GM23338 (cell line): ENCODE results near the gene IFRD1.

ENCODE experiments used
- CREB1 ChIP-seq: fragments of 250-450 bp; sonication (Bioruptor Pico); IDR thresholded peaks from 2 replicates; pipeline ENCODE4 v1.5.0; 2020; ENCODE audit warnings: low read depth, mild to moderate bottlenecking, moderate library complexity
- EZH2 ChIP-seq: fragments of 200-600 bp; sonication (generic); IDR thresholded peaks from one replicate; pipeline ENCODE4 v1.8.0; 2017; ENCODE audit warnings: antibody characterized with exemption, mild to moderate bottlenecking, low read depth; ENCODE audit not compliant: unreplicated experiment
- EZH2phosphoT487 ChIP-seq: fragments of 200-600 bp; sonication (generic); IDR thresholded peaks from one replicate; pipeline ENCODE4 v1.8.1; 2018; ENCODE audit warnings: antibody characterized with exemption; ENCODE audit not compliant: unreplicated experiment
- NANOG ChIP-seq: IDR thresholded peaks from 2 replicates; pipeline ENCODE4 v1.6.1; 2016; ENCODE audit warnings: antibody characterized with exemption, borderline replicate concordance
- POLR2AphosphoS5 ChIP-seq: IDR thresholded peaks from 2 replicates; pipeline ENCODE4 v1.6.1; 2016; ENCODE audit warnings: antibody characterized with exemption, low read depth
- STAT1 ChIP-seq: IDR thresholded peaks from one replicate; pipeline ENCODE4 v1.6.1; 2016; ENCODE audit warnings: antibody characterized with exemption; ENCODE audit not compliant: unreplicated experiment
- TF ChIP-seq, protein P1 (sequence below), 2 experiments: fragments of 200-600 bp in 1 of 2; sonication (generic) in 1 of 2; conservative IDR thresholded peaks; 2 replicates each; pipeline versions ENCODE4 v1.5.1 to v1.6.1; 2016 to 2017; ENCODE audit warnings: antibody characterized with exemption in 2 of 2, low read depth in 2 of 2, mild to moderate bottlenecking in 2 of 2, moderate library complexity in 1 of 2
- TF ChIP-seq, protein P2 (sequence below): IDR thresholded peaks from one replicate; pipeline ENCODE4 v1.6.1; 2018; ENCODE audit warnings: antibody characterized with exemption; ENCODE audit not compliant: unreplicated experiment

DNA sequence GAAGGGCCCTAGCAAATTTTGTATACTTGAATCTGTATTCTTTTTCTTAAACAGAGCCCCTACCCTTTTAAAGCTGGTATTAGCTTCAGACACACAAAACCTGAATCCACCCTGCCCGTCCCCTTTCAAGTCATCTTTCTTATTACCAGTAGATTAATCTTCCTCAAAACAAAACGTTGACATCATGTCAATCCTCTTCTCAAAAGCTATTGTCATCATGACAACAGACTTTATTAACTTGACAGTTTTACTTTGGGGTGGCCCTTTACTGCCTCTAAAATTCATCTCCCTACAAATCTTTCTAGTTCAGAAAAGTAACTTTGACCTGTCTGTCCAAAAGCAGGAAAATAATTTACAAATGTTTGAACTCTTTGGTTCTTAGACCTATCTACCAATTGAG, 21.5 kb upstream of the IFRD1 start:
- TF ChIP-seq, protein P1, sequence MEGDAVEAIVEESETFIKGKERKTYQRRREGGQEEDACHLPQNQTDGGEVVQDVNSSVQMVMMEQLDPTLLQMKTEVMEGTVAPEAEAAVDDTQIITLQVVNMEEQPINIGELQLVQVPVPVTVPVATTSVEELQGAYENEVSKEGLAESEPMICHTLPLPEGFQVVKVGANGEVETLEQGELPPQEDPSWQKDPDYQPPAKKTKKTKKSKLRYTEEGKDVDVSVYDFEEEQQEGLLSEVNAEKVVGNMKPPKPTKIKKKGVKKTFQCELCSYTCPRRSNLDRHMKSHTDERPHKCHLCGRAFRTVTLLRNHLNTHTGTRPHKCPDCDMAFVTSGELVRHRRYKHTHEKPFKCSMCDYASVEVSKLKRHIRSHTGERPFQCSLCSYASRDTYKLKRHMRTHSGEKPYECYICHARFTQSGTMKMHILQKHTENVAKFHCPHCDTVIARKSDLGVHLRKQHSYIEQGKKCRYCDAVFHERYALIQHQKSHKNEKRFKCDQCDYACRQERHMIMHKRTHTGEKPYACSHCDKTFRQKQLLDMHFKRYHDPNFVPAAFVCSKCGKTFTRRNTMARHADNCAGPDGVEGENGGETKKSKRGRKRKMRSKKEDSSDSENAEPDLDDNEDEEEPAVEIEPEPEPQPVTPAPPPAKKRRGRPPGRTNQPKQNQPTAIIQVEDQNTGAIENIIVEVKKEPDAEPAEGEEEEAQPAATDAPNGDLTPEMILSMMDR (conservative IDR thresholded peaks at IDR 0.05; ENCODE audit: low read depth in 2 of 2): no peak
- TF ChIP-seq CREB1 (CRISPR knock-in tag) (no peak), EZH2phosphoT487 (no peak), EZH2 (no peak), POLR2AphosphoS5 (no peak), NANOG (no peak), STAT1 (no peak)
- TF ChIP-seq, protein P2, sequence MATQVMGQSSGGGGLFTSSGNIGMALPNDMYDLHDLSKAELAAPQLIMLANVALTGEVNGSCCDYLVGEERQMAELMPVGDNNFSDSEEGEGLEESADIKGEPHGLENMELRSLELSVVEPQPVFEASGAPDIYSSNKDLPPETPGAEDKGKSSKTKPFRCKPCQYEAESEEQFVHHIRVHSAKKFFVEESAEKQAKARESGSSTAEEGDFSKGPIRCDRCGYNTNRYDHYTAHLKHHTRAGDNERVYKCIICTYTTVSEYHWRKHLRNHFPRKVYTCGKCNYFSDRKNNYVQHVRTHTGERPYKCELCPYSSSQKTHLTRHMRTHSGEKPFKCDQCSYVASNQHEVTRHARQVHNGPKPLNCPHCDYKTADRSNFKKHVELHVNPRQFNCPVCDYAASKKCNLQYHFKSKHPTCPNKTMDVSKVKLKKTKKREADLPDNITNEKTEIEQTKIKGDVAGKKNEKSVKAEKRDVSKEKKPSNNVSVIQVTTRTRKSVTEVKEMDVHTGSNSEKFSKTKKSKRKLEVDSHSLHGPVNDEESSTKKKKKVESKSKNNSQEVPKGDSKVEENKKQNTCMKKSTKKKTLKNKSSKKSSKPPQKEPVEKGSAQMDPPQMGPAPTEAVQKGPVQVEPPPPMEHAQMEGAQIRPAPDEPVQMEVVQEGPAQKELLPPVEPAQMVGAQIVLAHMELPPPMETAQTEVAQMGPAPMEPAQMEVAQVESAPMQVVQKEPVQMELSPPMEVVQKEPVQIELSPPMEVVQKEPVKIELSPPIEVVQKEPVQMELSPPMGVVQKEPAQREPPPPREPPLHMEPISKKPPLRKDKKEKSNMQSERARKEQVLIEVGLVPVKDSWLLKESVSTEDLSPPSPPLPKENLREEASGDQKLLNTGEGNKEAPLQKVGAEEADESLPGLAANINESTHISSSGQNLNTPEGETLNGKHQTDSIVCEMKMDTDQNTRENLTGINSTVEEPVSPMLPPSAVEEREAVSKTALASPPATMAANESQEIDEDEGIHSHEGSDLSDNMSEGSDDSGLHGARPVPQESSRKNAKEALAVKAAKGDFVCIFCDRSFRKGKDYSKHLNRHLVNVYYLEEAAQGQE: no peak
